Measurements from ENCODE around the gene MLLT6. TPM values are rescaled to one million over a fixed set of nuclear protein-coding genes. Genes with fewer than 3 reads are reported as not detected.

MLLT6 gene
- total RNA-seq, 2 experiments from 2014 or later = 262 to 265 TPM

GRCh38 chr17:38752308-38753070 is 47.4 kb downstream of the MLLT6 start, which contains the start of gene PSMB3:
Gene PSMB3 (plus strand): TSS chr17:38752741. CDS start chr17:38752827, 86 bp downstream.
- H3K27me3 Mint-ChIP-seq = peaks cover 28% of the 10 kb centered on the region
- peaks cover 26% of the 10 kb centered on the region for H3K36me3 Mint-ChIP-seq (ENCODE audit: low read depth)
- peak within 1 kb of the TSS; percentile 97 for H3K4me3 Mint-ChIP-seq
- ChIA-PET POLR2A (interaction anchor here (0.7 to 1.6 kb wide), 18 partner anchors 9 to 402 kb away, joined by 3 to 14 read pairs (median 5); partner anchors contain the start of genes CWC25, LASP1, MLLT6 and RPL23), CTCF (interaction anchor here (0.6 to 2.4 kb wide), 9 partner anchors 17 to 401 kb away, joined by 3 to 15 read pairs (median 3); no protein-coding TSS in a partner anchor)
- DNase-seq = peak; percentile 97
- H3K4me1 Mint-ChIP-seq = peaks cover 47% of the 10 kb centered on the region
- H3K27ac Mint-ChIP-seq = peak within 1 kb of the TSS; percentile 94
- no peaks in the 10 kb centered on the region for H3K9me3 Mint-ChIP-seq

DNA sequence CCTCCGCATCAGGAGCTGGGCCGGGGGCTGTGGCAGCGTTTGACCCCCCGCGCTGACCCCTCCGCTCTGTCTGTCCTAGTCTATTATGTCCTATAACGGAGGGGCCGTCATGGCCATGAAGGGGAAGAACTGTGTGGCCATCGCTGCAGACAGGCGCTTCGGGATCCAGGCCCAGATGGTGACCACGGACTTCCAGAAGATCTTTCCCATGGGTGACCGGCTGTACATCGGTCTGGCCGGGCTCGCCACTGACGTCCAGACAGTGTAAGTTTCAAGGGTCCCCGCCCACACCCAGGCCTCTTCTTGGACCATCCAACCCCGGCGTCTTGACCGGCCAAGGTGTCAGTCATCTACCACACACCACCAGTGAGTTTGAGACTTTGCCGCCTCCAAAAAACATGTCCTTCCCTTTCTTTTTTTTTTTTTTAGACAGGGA is 48.0 kb downstream of the MLLT6 start:
- POLR2A ChIA-PET = interaction anchor here (1.4 to 1.6 kb wide), 3 partner anchors 9 to 49 kb away, joined by 4 to 14 read pairs (median 8); partner anchors contain the start of gene MLLT6
- H3K4me1 Mint-ChIP-seq = peaks cover 45% of the 10 kb centered on the region
- H3K4me3 Mint-ChIP-seq = peak overlapping the region; percentile 97
- no peaks in the 10 kb centered on the region for H3K9me3 Mint-ChIP-seq
- DNase-seq = no peak
- H3K27me3 Mint-ChIP-seq = peaks cover 25% of the 10 kb centered on the region
- H3K27ac Mint-ChIP-seq = peak overlapping the region; percentile 94
- H3K36me3 Mint-ChIP-seq (ENCODE audit: low read depth) = peaks cover 29% of the 10 kb centered on the region
- CTCF ChIA-PET = interaction anchor here (1.0 to 2.2 kb wide), 2 partner anchors 76 to 400 kb away, joined by 3 to 7 read pairs; no protein-coding TSS in a partner anchor

GRCh38 chr17:38761612-38762011 is 56.5 kb downstream of the MLLT6 start:
- H3K27ac Mint-ChIP-seq = peak overlapping the region; percentile 12
- H3K27me3 Mint-ChIP-seq = no peaks in the 10 kb centered on the region
- POLR2A ChIA-PET = interaction anchor here (1.2 to 1.3 kb wide), 3 partner anchors 9 to 36 kb away, joined by 4 to 8 read pairs (median 6); partner anchors contain the start of gene PSMB3
- no peak overlapping the region for H3K4me3 Mint-ChIP-seq
- no peaks in the 10 kb centered on the region for H3K9me3 Mint-ChIP-seq
- CTCF ChIA-PET = interaction anchor here (0.5 to 1.0 kb wide), 4 partner anchors 33 to 1039 kb away, joined by 3 read pairs; no protein-coding TSS in a partner anchor
- DNase-seq = peak; percentile 49
- H3K36me3 Mint-ChIP-seq (ENCODE audit: low read depth) = peaks cover 65% of the 10 kb centered on the region
- peaks cover 18% of the 10 kb centered on the region for H3K4me1 Mint-ChIP-seq

DNA sequence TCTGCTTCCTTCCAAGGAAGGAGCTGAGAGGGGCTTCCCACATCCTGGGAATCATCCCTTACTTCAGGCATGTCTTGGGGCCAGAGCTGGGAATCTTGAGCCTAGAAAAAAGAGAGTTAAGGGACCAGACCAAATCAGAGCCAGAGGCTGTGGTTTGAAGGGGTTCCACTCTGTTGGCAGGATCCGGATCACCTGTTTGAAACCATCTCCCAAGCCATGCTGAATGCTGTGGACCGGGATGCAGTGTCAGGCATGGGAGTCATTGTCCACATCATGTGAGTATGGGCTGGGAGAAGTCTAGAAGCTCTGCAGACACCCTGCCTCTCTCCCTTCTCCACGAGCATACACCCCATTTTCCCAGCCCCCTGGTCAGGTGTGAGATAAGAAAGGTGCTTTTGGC is 57.2 kb downstream of the MLLT6 start:
- no peak overlapping the region for H3K27ac Mint-ChIP-seq
- H3K4me3 Mint-ChIP-seq = no peak overlapping the region
- H3K4me1 Mint-ChIP-seq = peaks cover 18% of the 10 kb centered on the region
- peaks cover 69% of the 10 kb centered on the region for H3K36me3 Mint-ChIP-seq (ENCODE audit: low read depth)
- ChIA-PET CTCF (interaction anchor here (0.5 to 0.7 kb wide), 3 partner anchors 32 to 1039 kb away, joined by 3 read pairs; no protein-coding TSS in a partner anchor), POLR2A (interaction anchor here (1.2 to 1.3 kb wide), 3 partner anchors 9 to 36 kb away, joined by 4 to 8 read pairs (median 6); partner anchors contain the start of gene PSMB3)
- H3K9me3 Mint-ChIP-seq = no peaks in the 10 kb centered on the region
- no peaks in the 10 kb centered on the region for H3K27me3 Mint-ChIP-seq
- DNase-seq = no peak

DNA sequence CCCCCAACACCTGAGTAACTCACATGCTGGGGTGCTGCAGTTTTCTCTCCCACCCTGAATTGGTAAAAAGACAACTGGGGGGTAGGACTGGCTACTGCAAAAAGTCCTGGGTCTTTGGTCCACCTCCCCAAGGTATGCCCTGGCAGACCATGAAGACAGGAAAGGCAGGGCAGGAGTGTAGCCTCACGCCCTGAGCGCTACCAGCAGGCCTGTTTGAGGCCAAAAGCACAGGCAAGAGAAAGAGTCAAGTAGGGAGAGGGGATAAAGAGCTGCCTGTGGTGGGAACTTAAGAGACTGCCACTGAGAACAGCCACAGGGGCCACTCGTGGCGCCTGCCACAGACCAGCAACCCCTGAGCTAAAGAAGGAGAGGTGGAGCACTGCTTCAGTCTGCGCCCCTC is 61.3 kb downstream of the MLLT6 start:
- Mint-ChIP-seq H3K27ac (no peak overlapping the region), H3K27me3 (no peaks in the 10 kb centered on the region), H3K4me3 (no peak overlapping the region), H3K36me3 (ENCODE audit: low read depth) (peaks cover 69% of the 10 kb centered on the region), H3K4me1 (peaks cover 6% of the 10 kb centered on the region), H3K9me3 (no peaks in the 10 kb centered on the region)
- ChIA-PET CTCF (no interaction called here), POLR2A (interaction anchor here (1.2 kb wide), 1 partner anchor 39 kb away, joined by 4 read pairs; no protein-coding TSS in a partner anchor)
- no peak for DNase-seq

- DNase-seq = no peak
- H3K4me3 Mint-ChIP-seq = no peak overlapping the region
- ChIA-PET POLR2A (no interaction called here), CTCF (no interaction called here)
- peaks cover 67% of the 10 kb centered on the region for H3K36me3 Mint-ChIP-seq (ENCODE audit: low read depth)
- no peak overlapping the region for H3K27ac Mint-ChIP-seq
- no peaks in the 10 kb centered on the region for H3K9me3 Mint-ChIP-seq
- H3K4me1 Mint-ChIP-seq = no peaks in the 10 kb centered on the region
- H3K27me3 Mint-ChIP-seq = no peaks in the 10 kb centered on the region
Measured at GRCh38 chr17:38768417-38768816, 63.3 kb downstream of the MLLT6 start.

DNA sequence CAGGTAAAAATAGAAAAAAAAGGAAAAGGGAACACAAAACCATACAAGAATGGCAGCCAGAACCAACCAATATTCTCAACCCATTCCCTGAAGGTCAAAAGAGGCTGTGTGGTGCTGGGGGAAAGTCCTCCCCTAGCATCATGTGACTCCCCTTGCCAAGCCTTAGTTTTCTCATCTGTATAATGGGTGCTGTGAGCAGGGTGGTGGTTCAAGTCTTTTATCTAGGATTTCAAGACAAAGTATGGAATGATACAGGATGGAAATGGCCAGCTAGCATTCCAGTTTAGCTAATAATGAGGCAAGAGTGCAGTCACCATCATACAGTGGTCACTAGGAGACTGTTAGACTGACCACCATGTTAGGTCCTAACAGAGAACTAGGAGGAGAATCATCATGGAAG is 68.2 kb downstream of the MLLT6 start:
- H3K27ac Mint-ChIP-seq = no peak overlapping the region
- no peaks in the 10 kb centered on the region for H3K9me3 Mint-ChIP-seq
- CTCF ChIA-PET = no interaction called here
- POLR2A ChIA-PET = no interaction called here
- peaks cover 42% of the 10 kb centered on the region for H3K36me3 Mint-ChIP-seq (ENCODE audit: low read depth)
- no peaks in the 10 kb centered on the region for H3K4me1 Mint-ChIP-seq
- H3K27me3 Mint-ChIP-seq = no peaks in the 10 kb centered on the region
- no peak overlapping the region for H3K4me3 Mint-ChIP-seq
- no peak for DNase-seq

GRCh38 chr17:38777641-38778250 is 72.7 kb downstream of the MLLT6 start:
- no peak for DNase-seq
- POLR2A ChIA-PET = no interaction called here
- no peaks in the 10 kb centered on the region for H3K9me3 Mint-ChIP-seq
- H3K4me1 Mint-ChIP-seq = no peaks in the 10 kb centered on the region
- H3K27me3 Mint-ChIP-seq = no peaks in the 10 kb centered on the region
- no peak overlapping the region for H3K27ac Mint-ChIP-seq
- H3K36me3 Mint-ChIP-seq (ENCODE audit: low read depth) = peaks cover 37% of the 10 kb centered on the region
- no peak overlapping the region for H3K4me3 Mint-ChIP-seq
- CTCF ChIA-PET = interaction anchor here (0.6 kb wide), 1 partner anchor 16 kb away, joined by 3 read pairs; no protein-coding TSS in a partner anchor

Other genes starting within 250 kb of the MLLT6 start
- under 1 TPM; 0.05 to 0.20 TPM for gene SRCIN1, start 99.3 kb upstream of the MLLT6 start, total RNA-seq
- 10 to 100 TPM; 10.2 to 10.3 TPM for gene EPOP, start 30.3 kb upstream of the MLLT6 start, total RNA-seq
- gene CISD3, start 25.1 kb downstream of the MLLT6 start, total RNA-seq = 10 to 100 TPM; 42.8 to 48.6 TPM
- 1 to 10 TPM; 2.6 to 3.3 TPM for gene PCGF2, start 43.1 kb downstream of the MLLT6 start, total RNA-seq
- gene PSMB3, start 47.5 kb downstream of the MLLT6 start, total RNA-seq = 100 to 1,000 TPM; 241 to 242 TPM
- 10 to 100 TPM; 42.0 to 45.7 TPM for gene PIP4K2B, start 94.3 kb downstream of the MLLT6 start, total RNA-seq
- 10 to 100 TPM; 29.0 to 30.1 TPM for gene CWC25, start 120.0 kb downstream of the MLLT6 start, total RNA-seq
- gene RPL23, start 148.4 kb downstream of the MLLT6 start, total RNA-seq = 100 to 1,000 TPM; 933 to 960 TPM
- 100 to 1,000 TPM; 193 to 196 TPM for gene LASP1, start 164.8 kb downstream of the MLLT6 start, total RNA-seq